Measurements from ENCODE around the gene P2RX1.

P2RX1 gene

DNA sequence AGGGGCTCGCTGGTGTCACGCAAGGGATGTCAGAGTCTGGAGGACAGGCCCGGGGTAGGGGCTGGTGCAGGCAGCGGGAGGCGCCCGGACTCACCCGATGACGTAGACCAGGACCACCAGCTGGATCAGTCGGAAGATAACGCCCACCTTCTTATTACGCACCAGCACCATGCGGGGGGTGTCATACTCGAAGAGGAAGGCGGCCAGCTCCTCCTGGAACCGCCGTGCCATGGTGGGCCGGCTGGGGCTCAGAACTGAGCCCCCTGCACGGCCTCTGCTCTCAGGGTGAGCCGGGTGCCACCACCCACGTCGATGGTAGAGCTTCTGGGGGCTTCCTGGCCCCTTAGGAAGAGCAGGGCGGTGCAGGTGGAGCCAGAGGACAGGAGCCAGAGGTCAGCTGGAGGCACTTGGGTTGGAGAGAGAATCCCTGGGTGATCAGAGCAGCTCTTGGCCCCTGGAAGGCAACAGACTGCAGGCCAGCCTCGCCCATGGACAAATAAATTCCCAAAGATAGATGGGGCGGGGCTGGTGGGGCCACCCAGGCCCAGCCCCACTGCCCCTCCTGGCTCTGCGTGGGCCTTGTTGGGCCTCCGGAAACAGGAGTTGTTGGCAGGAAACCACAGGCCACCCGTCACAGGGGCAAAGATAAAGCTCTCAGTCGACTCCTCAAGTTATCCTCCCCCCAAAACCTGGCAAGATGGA, at the start of gene P2RX1:
Gene P2RX1, minus strand, starts transcription at position 471 of the 702 bp plus-strand sequence. Its CDS starts 240 bp downstream, at position 231.
- TF ChIP-seq, protein P1, sequence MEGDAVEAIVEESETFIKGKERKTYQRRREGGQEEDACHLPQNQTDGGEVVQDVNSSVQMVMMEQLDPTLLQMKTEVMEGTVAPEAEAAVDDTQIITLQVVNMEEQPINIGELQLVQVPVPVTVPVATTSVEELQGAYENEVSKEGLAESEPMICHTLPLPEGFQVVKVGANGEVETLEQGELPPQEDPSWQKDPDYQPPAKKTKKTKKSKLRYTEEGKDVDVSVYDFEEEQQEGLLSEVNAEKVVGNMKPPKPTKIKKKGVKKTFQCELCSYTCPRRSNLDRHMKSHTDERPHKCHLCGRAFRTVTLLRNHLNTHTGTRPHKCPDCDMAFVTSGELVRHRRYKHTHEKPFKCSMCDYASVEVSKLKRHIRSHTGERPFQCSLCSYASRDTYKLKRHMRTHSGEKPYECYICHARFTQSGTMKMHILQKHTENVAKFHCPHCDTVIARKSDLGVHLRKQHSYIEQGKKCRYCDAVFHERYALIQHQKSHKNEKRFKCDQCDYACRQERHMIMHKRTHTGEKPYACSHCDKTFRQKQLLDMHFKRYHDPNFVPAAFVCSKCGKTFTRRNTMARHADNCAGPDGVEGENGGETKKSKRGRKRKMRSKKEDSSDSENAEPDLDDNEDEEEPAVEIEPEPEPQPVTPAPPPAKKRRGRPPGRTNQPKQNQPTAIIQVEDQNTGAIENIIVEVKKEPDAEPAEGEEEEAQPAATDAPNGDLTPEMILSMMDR (IDR thresholded peaks at IDR 0.05; ENCODE audit: insufficient read depth, low read depth, low read length, missing control alignments): no peak
- peak; percentile 55 for DNase-seq (ENCODE audit: low read depth)

GRCh38 chr17:3965118-3965800, 49.0 kb upstream of the P2RX1 start:
- TF ChIP-seq, protein P1 (IDR thresholded peaks at IDR 0.05; ENCODE audit: insufficient read depth, low read depth, low read length, missing control alignments): no peak
- DNase-seq (ENCODE audit: low read depth): peak; percentile 87
- H3K4me3 ChIP-seq (ENCODE audit: low read depth, low read length): peak overlapping the region; percentile 92

More for the DNA sequence above, at the start of gene P2RX1:
- H3K4me3 ChIP-seq (ENCODE audit: low read depth, low read length): no peak within 1 kb of the TSS

DNA sequence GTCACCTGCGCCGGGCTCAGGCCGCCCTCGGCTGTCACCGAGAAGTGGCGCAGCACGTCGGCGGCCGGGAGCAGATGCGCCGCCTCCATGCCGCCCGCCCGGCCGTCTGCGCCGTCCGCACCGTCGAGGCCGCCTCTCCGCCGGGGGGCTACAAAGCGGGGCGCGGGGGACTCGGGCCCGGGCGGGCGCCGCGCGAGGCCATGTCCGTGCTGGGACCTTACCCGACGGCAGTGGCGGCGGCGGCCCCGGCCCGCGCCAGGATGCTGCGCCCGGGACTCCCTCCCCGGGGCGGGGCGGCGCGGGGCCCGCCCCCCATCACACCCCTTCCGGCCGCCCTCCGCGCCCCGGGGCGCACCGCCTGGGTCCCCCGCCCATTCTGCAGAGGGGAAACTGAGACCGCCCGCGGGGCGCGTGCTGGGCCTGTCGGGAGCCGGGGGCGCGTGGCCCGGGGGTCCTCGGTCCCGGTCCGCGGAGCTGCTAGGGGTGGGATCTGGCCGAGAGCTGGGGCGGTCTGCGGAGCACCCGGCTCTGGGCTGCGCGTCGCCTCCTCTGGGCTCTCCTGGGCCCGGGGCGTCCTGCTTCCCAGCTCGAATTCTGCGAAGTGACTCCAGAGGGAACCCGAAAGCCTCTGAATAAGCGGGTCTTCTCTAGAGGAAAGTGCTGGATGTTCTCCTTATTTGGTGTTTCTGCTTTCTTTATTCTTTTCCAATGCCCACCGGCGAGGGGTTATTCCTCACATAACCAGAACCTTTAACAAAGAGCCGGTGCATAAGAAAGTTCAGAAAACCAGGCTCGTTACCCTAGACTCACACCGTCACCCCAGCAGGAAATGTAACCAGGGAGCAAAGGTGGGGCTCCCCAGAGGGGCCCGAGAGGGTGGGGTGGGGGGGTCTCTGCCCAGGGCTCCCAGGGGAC, 48.2 kb upstream of the P2RX1 start, which contains the start of gene ATP2A3:
Gene ATP2A3, minus strand, starts transcription at position 235 of the 915 bp plus-strand sequence. Its CDS starts 146 bp downstream, at position 89.
- TF ChIP-seq, protein P1 (IDR thresholded peaks at IDR 0.05; ENCODE audit: insufficient read depth, low read depth, low read length, missing control alignments): no peak
- peak within 1 kb of the TSS; percentile 92 for H3K4me3 ChIP-seq (ENCODE audit: low read depth, low read length)
- DNase-seq (ENCODE audit: low read depth): peak; percentile 80

- peak; percentile 82 for DNase-seq (ENCODE audit: low read depth)
- TF ChIP-seq, protein P1 (IDR thresholded peaks at IDR 0.05; ENCODE audit: insufficient read depth, low read depth, low read length, missing control alignments): no peak
- peak overlapping the region; percentile 92 for H3K4me3 ChIP-seq (ENCODE audit: low read depth, low read length)
These were observed 47.3 kb upstream of the P2RX1 start for GRCh38 chr17:3963237-3964201.

DNA sequence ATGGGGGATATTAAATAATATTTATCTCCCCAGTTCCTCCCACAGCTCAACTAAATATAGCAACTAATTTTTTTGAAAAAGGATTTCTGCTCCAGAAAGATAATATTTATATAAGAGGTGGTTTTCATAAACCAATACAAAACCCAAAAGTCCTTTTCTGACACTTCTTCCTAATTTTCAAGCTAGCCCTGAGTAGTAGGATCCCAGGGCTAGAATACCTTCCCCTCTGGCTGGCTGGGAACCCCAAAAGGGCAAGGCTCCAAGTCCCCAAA, 46.6 kb upstream of the P2RX1 start:
- TF ChIP-seq, protein P1 (IDR thresholded peaks at IDR 0.05; ENCODE audit: insufficient read depth, low read depth, low read length, missing control alignments): no peak
- H3K4me3 ChIP-seq (ENCODE audit: low read depth, low read length): peak overlapping the region; percentile 92
- no peak for DNase-seq (ENCODE audit: low read depth)
